ENCODE results near the gene LRP11. TPM values are rescaled to one million over a fixed set of nuclear protein-coding genes. Genes with fewer than 3 reads are reported as not detected.

The LRP11 gene
- polyA plus RNA-seq, 6 donors from 2014 or later, result 0.12 to 0.28 TPM; not detected in 4

Other genes starting within 250 kb of the LRP11 start
- gene KATNA1, start 215.6 kb downstream of the LRP11 start, polyA plus RNA-seq (ENCODE audit: low read depth in 6 of 6), result 10 to 100 TPM in 5 of 6 donors, 1 to 10 TPM in 1; 9.3 to 25.5 (median 23.4) TPM
- gene LATS1, start 146.3 kb downstream of the LRP11 start, polyA plus RNA-seq (ENCODE audit: low read depth in 6 of 6), result 10 to 100 TPM; 12.5 to 21.4 (median 13.4) TPM
- 1 to 10 TPM in 5 of 6 donors, not detected in 1; 5.0 to 9.6 (median 5.4) TPM for gene NUP43, start 117.8 kb downstream of the LRP11 start, polyA plus RNA-seq (ENCODE audit: low read depth in 6 of 6)
- gene PCMT1, start 114.6 kb downstream of the LRP11 start, polyA plus RNA-seq (ENCODE audit: low read depth in 6 of 6), result 100 to 1,000 TPM; 115 to 157 (median 125) TPM
- not detected for gene RAET1E, start 33.8 kb upstream of the LRP11 start, polyA plus RNA-seq (ENCODE audit: low read depth in 6 of 6)
- gene RAET1G, start 58.8 kb upstream of the LRP11 start, polyA plus RNA-seq (ENCODE audit: low read depth in 6 of 6), result not detected
- gene ULBP2, start 77.7 kb upstream of the LRP11 start, polyA plus RNA-seq (ENCODE audit: low read depth in 6 of 6), result not detected
- not detected for gene ULBP1, start 99.6 kb upstream of the LRP11 start, polyA plus RNA-seq (ENCODE audit: low read depth in 6 of 6)
- not detected for gene RAET1L, start 161.2 kb upstream of the LRP11 start, polyA plus RNA-seq (ENCODE audit: low read depth in 6 of 6)
- not detected for gene ULBP3, start 204.8 kb upstream of the LRP11 start, polyA plus RNA-seq (ENCODE audit: low read depth in 6 of 6)

Data from naive B cell (primary cell).